ENCODE measurements around the gene PSME3. TPM values are rescaled to one million over a fixed set of nuclear protein-coding genes. Genes with fewer than 3 reads are reported as not detected.

PSME3 gene
- polyA plus RNA-seq, 1 donor from 2014 or later = 56.6 TPM

GRCh38 chr17:42806249-42806648 lies 26.9 kb upstream of the PSME3 start:
- Histone ChIP-seq H3K36me3 (ENCODE audit: insufficient read depth, low read length) (no peaks in the 10 kb centered on the region), H2AFZ (ENCODE audit: low read depth, low read length) (no peak overlapping the region), H3K27me3 (ENCODE audit: insufficient read depth, low read depth, low read length) (peaks cover 3% of the 10 kb centered on the region), H3K4me2 (ENCODE audit: low read length) (no peak overlapping the region), H3F3A (ENCODE audit: insufficient read depth, low read length, poor library complexity, severe bottlenecking) (no peaks in the 10 kb centered on the region), H3K9me2 (ENCODE audit: insufficient read depth, low read length) (no peaks in the 10 kb centered on the region), H3K79me2 (replicated peaks; ENCODE audit: insufficient read depth, low read length) (no peaks in the 10 kb centered on the region), H3K9ac (ENCODE audit: low read length) (no peak overlapping the region), H4K20me1 (ENCODE audit: insufficient read depth) (no peaks in the 10 kb centered on the region), H3K9me3 (ENCODE audit: low read length) (no peaks in the 10 kb centered on the region), H3K4me3 (ENCODE audit: low read length) (no peak overlapping the region), H3K27ac (ENCODE audit: low read length) (no peak overlapping the region)
- no peak for TF ChIP-seq EP300 (conservative IDR thresholded peaks at IDR 0.05; ENCODE audit: poor library complexity, severe bottlenecking)
- TF ChIP-seq TAF1 (IDR thresholded peaks at IDR 0.05; ENCODE audit: low read depth) = no peak
- no peak for TF ChIP-seq CTCF (IDR thresholded peaks at IDR 0.05; ENCODE audit: poor library complexity, severe bottlenecking)
- no peak for TF ChIP-seq POLR2AphosphoS5 (IDR thresholded peaks at IDR 0.05)
- no peak for TF ChIP-seq MXI1 (conservative IDR thresholded peaks at IDR 0.05; ENCODE audit: poor library complexity, severe bottlenecking)
- no peak for TF ChIP-seq RAD21 (conservative IDR thresholded peaks at IDR 0.05)
- no peak for TF ChIP-seq SMC3 (conservative IDR thresholded peaks at IDR 0.05; ENCODE audit: poor library complexity)
- TF ChIP-seq, protein P1, sequence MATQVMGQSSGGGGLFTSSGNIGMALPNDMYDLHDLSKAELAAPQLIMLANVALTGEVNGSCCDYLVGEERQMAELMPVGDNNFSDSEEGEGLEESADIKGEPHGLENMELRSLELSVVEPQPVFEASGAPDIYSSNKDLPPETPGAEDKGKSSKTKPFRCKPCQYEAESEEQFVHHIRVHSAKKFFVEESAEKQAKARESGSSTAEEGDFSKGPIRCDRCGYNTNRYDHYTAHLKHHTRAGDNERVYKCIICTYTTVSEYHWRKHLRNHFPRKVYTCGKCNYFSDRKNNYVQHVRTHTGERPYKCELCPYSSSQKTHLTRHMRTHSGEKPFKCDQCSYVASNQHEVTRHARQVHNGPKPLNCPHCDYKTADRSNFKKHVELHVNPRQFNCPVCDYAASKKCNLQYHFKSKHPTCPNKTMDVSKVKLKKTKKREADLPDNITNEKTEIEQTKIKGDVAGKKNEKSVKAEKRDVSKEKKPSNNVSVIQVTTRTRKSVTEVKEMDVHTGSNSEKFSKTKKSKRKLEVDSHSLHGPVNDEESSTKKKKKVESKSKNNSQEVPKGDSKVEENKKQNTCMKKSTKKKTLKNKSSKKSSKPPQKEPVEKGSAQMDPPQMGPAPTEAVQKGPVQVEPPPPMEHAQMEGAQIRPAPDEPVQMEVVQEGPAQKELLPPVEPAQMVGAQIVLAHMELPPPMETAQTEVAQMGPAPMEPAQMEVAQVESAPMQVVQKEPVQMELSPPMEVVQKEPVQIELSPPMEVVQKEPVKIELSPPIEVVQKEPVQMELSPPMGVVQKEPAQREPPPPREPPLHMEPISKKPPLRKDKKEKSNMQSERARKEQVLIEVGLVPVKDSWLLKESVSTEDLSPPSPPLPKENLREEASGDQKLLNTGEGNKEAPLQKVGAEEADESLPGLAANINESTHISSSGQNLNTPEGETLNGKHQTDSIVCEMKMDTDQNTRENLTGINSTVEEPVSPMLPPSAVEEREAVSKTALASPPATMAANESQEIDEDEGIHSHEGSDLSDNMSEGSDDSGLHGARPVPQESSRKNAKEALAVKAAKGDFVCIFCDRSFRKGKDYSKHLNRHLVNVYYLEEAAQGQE (IDR thresholded peaks at IDR 0.05; ENCODE audit: borderline replicate concordance) = no peak
- no peak for TF ChIP-seq EZH2 (IDR thresholded peaks at IDR 0.05; ENCODE audit: borderline replicate concordance, insufficient read depth, low read length, poor library complexity, severe bottlenecking)

- H3K4me3 ChIP-seq (ENCODE audit: low read length) = no peak overlapping the region
These were observed 23.9 kb upstream of the PSME3 start for GRCh38 chr17:42809250-42809649.

More at GRCh38 chr17:42809250-42809649, 23.9 kb upstream of the PSME3 start:
- no peak overlapping the region for H3K27ac ChIP-seq (ENCODE audit: low read length)
- H3K9me2 ChIP-seq (ENCODE audit: insufficient read depth, low read length) = no peaks in the 10 kb centered on the region
- H2AFZ ChIP-seq (ENCODE audit: low read depth, low read length) = no peak overlapping the region
- no peaks in the 10 kb centered on the region for H3K79me2 ChIP-seq (replicated peaks; ENCODE audit: insufficient read depth, low read length)
- H3K9ac ChIP-seq (ENCODE audit: low read length) = no peak overlapping the region
- H3K4me2 ChIP-seq (ENCODE audit: low read length) = no peak overlapping the region
- no peak for TF ChIP-seq EP300 (conservative IDR thresholded peaks at IDR 0.05; ENCODE audit: poor library complexity, severe bottlenecking)
- H3F3A ChIP-seq (ENCODE audit: insufficient read depth, low read length, poor library complexity, severe bottlenecking) = no peaks in the 10 kb centered on the region
- H4K20me1 ChIP-seq (ENCODE audit: insufficient read depth) = no peaks in the 10 kb centered on the region
- no peaks in the 10 kb centered on the region for H3K9me3 ChIP-seq (ENCODE audit: low read length)
- no peaks in the 10 kb centered on the region for H3K27me3 ChIP-seq (ENCODE audit: insufficient read depth, low read depth, low read length)
- H3K36me3 ChIP-seq (ENCODE audit: insufficient read depth, low read length) = no peaks in the 10 kb centered on the region

All from neural cell (in vitro differentiated cells).